Lower leg skin (tissue), 3 donors: Measurements from ENCODE around the gene GPC6.

Experiments used
- CTCF ChIP-seq, 3 donors: fragments of 450-650 bp; IDR thresholded peaks; one replicate each; pipeline ENCODE4 v1.5.1; 2016; ENCODE audit warnings: antibody characterized with exemption in 3 of 3, mild to moderate bottlenecking in 3 of 3, moderate library complexity in 2 of 3
- POLR2A ChIP-seq, 2 donors: fragments of 450-650 bp; IDR thresholded peaks; one replicate each; pipeline ENCODE4 v1.6.1; 2016 to 2017; ENCODE audit warnings: antibody characterized with exemption in 2 of 2, mild to moderate bottlenecking in 1 of 2, moderate library complexity in 1 of 2

GRCh38 chr13:94196413-94196812, 969.8 kb downstream of the GPC6 start:
- TF ChIP-seq CTCF (IDR thresholded peaks at IDR 0.05) (no peak), POLR2A (IDR thresholded peaks at IDR 0.05) (no peak)
